GM18520 (cell line): ENCODE data around the gene ARMC12.
"Not testable (repeated sequence)": the region's sequence is repeated elsewhere in the genome, so short reads cannot be mapped to it uniquely, and the experiment has no call there.

ENCODE experiments used
- ATAC-seq: cut with Tn5 transposase; IDR thresholded peaks from one replicate; pipeline ENCODE4 v1.9.1; 2021; ENCODE audit not compliant: unreplicated experiment

The ARMC12 gene, protein sequence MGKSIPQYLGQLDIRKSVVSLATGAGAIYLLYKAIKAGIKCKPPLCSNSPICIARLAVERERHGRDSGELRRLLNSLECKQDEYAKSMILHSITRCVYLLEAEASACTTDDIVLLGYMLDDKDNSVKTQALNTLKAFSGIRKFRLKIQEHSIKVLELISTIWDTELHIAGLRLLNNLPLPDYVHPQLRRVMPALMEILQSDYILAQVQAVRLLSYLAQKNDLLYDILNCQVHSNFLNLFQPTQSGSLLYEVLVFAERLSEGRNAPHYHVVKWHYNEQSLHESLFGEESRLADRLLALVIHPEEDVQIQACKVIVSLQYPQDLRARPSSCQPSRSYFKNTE

DNA sequence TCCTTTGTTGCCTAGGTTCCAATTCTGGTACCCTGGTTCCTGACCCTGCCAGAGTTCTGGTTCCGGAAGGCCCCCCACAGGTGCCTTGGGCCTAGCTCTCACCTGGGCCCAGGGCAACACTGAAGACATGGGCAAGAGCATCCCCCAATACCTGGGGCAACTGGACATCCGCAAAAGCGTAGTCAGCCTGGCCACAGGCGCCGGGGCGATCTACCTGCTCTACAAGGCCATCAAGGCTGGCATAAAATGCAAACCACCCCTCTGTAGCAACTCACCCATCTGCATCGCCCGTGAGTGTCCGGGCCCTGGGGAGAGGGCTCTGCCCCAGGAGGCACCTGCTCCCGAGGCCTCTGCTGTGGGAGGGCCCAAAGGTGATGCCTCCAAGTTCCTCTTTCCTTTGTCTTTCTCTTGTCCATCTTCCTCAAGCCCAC, at the start of gene ARMC12:
Gene ARMC12 (plus strand): TSS at position 51 of the 431 bp plus-strand sequence. CDS start 77 bp downstream, at position 128.
- no peak for ATAC-seq

DNA sequence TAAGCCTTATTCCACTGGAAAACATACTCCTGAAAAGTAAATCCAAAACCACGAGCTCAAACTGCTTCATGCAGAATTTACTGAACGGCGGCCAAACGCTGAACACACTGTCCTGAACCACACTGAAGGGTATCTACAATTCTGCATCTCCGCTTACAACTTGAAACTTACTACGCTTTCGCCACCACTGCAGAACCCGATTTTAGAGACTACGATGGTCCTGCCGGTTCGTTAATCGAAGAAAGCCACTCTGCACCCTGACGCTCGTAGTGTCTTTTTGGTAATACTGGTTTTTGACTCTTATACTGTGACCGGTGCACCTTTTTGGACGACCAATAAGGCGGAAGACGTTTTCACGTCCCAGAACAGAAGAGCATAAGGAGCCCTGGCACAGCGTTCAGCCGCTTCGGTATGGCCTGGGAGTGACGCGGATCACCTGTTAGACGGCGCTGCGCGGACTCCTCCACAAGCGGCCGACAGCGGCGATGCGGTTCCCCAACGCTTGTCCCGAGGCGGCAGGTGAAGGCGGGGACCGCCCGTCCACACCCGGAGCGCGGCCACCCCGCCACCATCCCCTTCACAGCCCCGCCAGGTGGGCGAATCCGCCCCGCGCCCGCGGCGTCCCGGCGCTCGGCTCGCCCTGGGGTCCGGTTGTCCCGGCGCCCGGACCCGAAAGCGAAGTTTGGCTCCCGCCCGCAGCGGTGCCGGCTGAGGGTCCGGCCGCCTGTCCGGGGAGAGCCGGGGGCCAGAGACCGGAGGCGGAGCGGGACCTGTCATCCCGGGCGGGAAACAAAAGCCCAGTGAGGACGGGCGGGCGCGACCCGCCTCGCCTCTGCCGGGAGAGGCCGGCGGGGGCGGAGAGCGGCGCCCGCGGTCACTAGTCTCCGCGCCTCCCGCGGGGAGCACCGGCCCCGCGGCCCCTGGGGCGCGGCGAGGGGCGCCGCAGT, 48.9 kb upstream of the ARMC12 start:
- ATAC-seq = peak; percentile 14

GRCh38 chr6:35688605-35689322, 48.1 kb upstream of the ARMC12 start, which contains the start of gene FKBP5:
TSS of gene FKBP5 (minus strand) at chr6:35688915. CDS start at chr6:35642824, 46,091 bp downstream.
- ATAC-seq = peak; percentile 75

DNA sequence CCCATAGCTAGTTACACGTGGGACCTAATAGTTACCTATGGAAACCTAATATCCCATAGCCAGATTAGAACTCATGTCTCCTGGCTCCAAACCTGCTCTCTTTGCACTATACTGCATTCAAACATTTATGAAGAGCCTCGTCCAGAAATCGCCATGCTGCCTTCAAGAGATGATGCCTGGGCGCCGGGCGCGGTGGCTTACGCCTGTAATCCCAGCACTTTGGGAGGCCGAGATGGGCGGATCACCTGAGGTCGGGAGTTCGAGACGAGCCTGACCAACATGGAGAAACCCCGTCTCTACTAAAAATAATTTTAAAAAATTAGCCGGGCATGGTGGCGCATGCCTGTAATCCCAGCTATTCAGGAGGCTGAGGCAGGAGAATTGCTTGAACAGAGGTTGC, 46.8 kb upstream of the ARMC12 start:
- ATAC-seq = not testable (repeated sequence)

- no peak for ATAC-seq
Observed at GRCh38 chr6:35690484-35690883, 46.3 kb upstream of the ARMC12 start.

GRCh38 chr6:35691027-35691824, 45.6 kb upstream of the ARMC12 start:
- ATAC-seq = no peak

GRCh38 chr6:35694462-35694861, 42.4 kb upstream of the ARMC12 start:
- no peak for ATAC-seq

DNA sequence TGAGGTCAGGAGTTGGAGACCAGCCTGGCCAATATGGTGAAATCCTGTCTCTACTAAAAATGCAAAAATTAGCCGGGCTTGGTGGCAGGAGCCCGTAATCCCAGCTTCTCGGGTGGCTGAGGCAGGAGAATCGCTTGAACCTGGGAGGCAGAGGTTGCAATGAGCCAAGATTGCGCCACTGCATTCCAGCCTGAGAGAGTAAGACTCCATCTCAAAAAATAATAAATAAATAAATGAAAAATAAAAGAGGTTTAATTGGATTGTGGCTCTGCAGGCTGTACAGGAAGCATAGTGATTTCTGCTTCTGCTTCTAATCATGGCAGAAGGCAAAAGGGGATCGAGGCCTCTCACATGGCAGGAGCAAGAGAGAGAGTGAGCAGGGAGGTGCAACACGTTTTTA, 38.4 kb upstream of the ARMC12 start:
- ATAC-seq = not testable (repeated sequence)

GRCh38 chr6:35698858-35699257, 38.0 kb upstream of the ARMC12 start:
- no peak for ATAC-seq

- ATAC-seq = no peak
Observed at GRCh38 chr6:35703554-35703953, 33.3 kb upstream of the ARMC12 start.

DNA sequence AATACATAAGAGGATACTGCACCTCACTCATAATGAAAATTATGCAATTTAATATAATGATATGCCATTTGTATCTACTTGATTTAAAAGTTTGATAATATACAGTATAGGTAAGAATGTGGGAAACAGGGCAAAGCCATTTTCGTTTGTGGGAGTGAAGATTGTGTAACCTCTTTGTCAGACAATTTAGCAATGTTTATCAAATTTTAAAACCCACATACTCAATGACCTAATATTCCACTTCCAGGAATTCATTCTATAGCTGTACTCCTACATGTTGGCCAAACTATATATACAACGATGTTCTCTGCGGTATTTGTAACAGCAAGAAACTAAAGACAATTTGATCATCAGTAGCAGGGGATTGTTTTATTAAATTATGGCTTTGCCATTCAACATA, 30.4 kb upstream of the ARMC12 start:
- ATAC-seq = no peak

DNA sequence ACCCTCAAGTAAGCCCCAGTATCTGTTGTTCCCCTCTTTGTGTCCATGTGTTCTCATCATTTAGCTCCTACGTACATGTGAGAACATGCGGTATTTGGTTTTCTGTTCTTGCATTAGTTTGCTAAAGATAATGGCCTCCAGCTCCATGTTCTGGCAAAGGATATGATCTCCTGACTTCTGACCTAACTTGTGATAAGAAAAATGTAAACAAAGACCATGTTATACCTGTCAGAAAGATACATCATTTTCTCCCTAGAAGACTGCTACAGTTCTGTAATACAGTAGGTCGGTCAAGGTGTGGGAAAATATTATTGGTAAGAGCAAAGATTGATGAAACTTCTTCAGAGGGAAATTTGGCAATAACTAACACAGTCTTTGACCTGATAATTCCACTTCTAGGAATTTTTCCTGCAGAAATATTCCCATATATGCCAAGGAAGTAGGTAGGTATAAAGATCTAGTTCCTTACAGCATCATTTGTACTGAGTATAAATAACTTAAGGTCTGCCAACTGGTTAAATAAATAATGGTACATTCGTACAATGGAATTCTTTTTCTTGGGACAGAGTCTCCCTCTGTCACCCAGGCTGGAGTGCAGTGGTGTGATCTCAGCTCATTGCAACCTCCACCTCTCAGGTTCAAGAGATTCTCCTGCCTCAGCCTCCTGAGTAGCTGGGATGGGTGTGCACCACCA, 29.0 kb upstream of the ARMC12 start:
- ATAC-seq = no peak

GRCh38 chr6:35708585-35708984, 28.2 kb upstream of the ARMC12 start:
- no peak for ATAC-seq

DNA sequence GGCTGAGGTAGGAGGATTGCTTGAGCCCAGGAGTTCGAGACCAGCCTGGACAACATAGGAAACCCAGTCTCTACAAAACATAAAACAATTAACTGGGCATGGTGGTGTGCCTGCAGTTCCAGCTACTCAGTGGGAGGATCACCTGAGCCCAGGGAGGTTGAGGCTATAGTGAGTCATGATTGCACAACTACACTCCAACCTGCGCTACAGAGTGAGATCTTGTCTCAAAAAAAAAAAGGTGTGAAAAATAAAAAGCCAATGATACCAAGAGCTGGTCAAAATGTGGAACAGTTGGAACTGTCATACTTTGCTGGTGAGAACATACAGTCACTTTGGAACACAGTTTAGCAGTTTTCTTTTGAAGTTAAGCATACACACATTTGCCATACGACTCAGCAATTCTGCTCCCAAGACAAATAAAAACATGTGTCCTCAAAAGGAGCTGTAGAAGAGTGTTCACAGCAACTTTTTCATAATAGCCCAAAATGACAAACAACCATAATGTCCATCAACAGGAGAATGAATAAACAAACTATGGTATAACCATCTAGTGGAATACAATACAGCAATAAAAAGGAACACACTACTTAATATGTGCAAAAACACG, 26.5 kb upstream of the ARMC12 start:
- no peak for ATAC-seq

DNA sequence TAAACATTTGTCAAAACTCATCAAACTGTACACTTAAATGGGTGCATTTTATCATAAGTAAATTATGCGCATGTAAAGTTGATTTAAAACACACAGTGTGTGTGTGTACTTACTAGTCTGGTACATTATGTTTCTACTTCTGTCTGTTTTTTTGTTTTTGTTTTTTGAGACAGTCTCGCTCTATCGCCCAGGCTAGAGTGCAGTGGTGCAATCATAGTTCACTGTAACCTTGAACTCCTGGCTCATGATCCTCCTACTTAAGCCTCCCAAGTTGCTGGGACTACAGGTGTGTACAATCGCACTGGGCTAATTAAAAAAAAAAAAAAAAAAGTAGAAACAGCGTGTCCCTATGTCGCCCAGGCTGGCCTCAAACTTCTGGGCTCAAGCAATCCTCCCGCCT, 25.1 kb upstream of the ARMC12 start:
- no peak for ATAC-seq

DNA sequence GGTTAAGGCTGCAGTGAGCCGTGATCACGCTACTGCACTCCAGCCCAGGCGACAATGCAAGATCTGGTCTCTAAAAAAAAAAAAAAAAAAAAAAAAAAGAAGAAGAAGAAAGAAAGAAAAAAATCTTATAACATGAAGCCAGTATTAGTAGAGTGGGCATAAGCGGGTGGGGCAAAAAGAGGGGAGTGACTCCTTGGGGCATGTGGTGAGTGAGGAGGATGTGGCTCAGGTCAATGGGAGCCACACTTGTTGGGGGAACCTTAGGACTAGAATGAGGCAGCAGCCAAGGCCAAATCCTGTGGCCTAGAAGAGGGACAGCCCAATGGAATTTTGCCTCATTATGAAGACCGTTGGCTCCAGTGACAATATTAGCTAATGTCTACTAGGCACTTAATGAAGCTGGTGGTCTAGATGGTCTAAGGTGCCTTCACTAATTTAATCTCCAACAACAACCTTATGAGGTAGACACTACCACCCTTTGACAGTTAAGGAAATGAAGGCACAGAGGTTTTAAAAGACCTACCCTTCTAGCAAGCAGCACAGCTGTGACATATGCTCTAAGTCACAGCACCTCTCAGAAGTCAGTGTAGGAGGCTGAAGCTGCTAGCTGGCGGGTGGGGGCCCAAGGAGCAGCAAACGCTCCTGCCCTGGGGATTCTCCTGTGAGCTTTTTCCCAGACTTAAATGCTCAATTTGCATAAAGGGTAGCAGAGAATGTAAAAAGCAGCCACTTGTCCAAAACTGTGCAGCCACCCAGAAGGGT, 23.6 kb upstream of the ARMC12 start:
- no peak for ATAC-seq

- no peak for ATAC-seq
Observed at GRCh38 chr6:35716798-35717197, 20.0 kb upstream of the ARMC12 start.
